Kidney (tissue), 14 donors: Measurements from ENCODE around the gene USP36. TPM values are rescaled to one million over a fixed set of nuclear protein-coding genes. Genes with fewer than 3 reads are reported as not detected.

Source experiments
- DNase-seq, 5 donors: peaks; one replicate each; pipeline ENCODE4 v3.0.0-alpha.2; 2013 to 2020
- FAIRE-seq: peaks from 2 replicates; lab custom pipeline; 2012; peaks lifted over from hg19 to GRCh38; lab: Jason Lieb, UNC
- H3K27ac ChIP-seq, 2 donors: one replicate each; pipeline ENCODE4 v1.7.0; 2013; ENCODE audit warnings: low read depth in 2 of 2, low read length in 2 of 2, inconsistent platforms in 1 of 2
- H3K27me3 ChIP-seq: one replicate; pipeline ENCODE4 v1.7.1; 2013; ENCODE audit warnings: low read length, inconsistent platforms; ENCODE audit not compliant: control insufficient read depth, insufficient read depth
- H3K36me3 ChIP-seq, 3 donors: one replicate each; pipeline versions ENCODE4 v1.7.0 to v1.7.1; 2013; ENCODE audit warnings: low read length in 3 of 3, control low read depth in 1 of 3, inconsistent platforms in 1 of 3; ENCODE audit not compliant: insufficient read depth in 3 of 3, control insufficient read depth in 2 of 3
- H3K4me1 ChIP-seq, 3 donors: one replicate each; pipeline versions ENCODE4 v1.7.0 to v1.7.1; 2013; ENCODE audit warnings: low read length in 3 of 3, inconsistent platforms in 1 of 3, low read depth in 1 of 3; ENCODE audit not compliant: control insufficient read depth in 2 of 3, insufficient read depth in 2 of 3
- H3K4me3 ChIP-seq, 3 donors: one replicate each; pipeline versions ENCODE4 v1.7.0 to v1.8.1; 2013; ENCODE audit warnings: low read length in 3 of 3, control low read depth in 1 of 3, inconsistent platforms in 1 of 3
- H3K9ac ChIP-seq, 3 donors: one replicate each; pipeline versions ENCODE4 v1.7.0 to v1.7.1; 2013; ENCODE audit warnings: low read length in 3 of 3, control low read depth in 1 of 3, inconsistent platforms in 1 of 3
- H3K9me3 ChIP-seq, 3 donors: one replicate each; pipeline versions ENCODE4 v1.7.0 to v1.7.1; 2013; ENCODE audit warnings: low read length in 3 of 3, control low read depth in 1 of 3, inconsistent platforms in 1 of 3; ENCODE audit not compliant: control insufficient read depth in 2 of 3, insufficient read depth in 1 of 3
- intact Hi-C: fragments of 100-400 bp; cut with DNase I; formaldehyde crosslinking; loops from one replicate; pipeline ENCODE4 v1.11.1; 2022
- polyA plus RNA-seq: library from polyadenylated mRNA; stranded (reverse); fragments of 350-450 nt; fragmentation: Illumina TruSeq; extraction: RNeasy Lipid Tissue Mini Kit (QIAGEN cat#74804); gene quantifications from one replicate; pipeline ENCODE4 v1.2.3, GENCODE V29; 2014; ENCODE audit warnings: low read depth, low replicate concordance; ENCODE audit not compliant: insufficient read depth
- total RNA-seq: library from RNA; stranded (reverse); fragmentation: NEBNext Ultra II Directional; extraction: Animal tissue kit (Norgen Biotek cat#: 25700); gene quantifications from one replicate; pipeline ENCODE4 v1.2.1, GENCODE V29; 2021
- TF ChIP-seq, protein P1 (sequence below): IDR thresholded peaks from 3 replicates; pipeline ENCODE4 v1.5.1; 2012; ENCODE audit warnings: mild to moderate bottlenecking, moderate library complexity, borderline replicate concordance; ENCODE audit not compliant: insufficient read depth; ENCODE audit errors: extremely low read depth
- donor health status: control.
- donor health status: control.
- donor health status: control.
- donor health status: control.
- donor health status: control.
- donor health status: DM: yes; HTN: yes; CAD: no.
- donor health status: Normal renal cell carcinoma (clear cell type).

Gene USP36
- total and polyA plus RNA-seq, 2 donors from 2014 or later = 17.0 to 66.2 TPM

DNA sequence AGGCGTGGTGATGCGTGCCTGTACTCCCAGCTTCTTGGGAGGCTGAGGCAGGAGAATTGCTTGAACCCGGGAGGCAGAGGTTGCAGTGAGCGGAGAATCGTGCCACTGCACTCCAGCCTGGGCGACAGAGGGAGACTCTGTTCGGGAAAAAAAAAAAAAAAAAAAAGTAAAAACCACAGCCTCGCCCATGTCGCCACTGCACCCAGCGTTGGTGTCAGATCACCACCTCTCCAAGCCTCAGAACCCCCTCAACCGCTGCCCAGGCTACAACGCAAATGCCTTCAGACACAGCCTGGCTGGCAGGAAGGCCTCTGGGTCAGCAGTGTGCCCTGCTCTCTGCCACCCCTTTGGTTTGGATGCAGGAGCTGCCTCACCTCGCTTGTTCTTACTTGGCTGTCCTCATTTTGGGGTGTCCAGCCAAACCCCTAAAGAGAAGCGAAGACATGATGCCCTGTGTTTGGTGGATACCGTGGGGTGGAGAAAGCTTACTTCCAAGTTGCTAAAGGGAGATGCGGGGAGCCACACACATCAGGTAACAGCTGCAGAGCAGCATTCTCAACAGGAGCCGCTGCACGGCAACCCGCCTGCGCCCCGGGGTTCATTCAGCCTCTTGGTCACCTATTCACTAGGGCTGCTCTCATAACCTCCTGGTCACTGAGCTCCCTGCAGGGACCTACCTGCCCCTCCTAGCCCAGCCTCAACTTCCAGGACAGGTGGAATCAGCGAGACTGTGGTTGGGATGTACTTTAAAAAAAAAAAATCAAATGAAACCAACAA is 45.6 kb downstream of the USP36 start:
- no peak overlapping the region for H3K4me3 ChIP-seq
- no peak overlapping the region for H3K27ac ChIP-seq
- FAIRE-seq (no peak), DNase-seq (peak in 1 of 5 donors; percentile 61)
- intact Hi-C loops = no loop called here
- TF ChIP-seq, protein P1, sequence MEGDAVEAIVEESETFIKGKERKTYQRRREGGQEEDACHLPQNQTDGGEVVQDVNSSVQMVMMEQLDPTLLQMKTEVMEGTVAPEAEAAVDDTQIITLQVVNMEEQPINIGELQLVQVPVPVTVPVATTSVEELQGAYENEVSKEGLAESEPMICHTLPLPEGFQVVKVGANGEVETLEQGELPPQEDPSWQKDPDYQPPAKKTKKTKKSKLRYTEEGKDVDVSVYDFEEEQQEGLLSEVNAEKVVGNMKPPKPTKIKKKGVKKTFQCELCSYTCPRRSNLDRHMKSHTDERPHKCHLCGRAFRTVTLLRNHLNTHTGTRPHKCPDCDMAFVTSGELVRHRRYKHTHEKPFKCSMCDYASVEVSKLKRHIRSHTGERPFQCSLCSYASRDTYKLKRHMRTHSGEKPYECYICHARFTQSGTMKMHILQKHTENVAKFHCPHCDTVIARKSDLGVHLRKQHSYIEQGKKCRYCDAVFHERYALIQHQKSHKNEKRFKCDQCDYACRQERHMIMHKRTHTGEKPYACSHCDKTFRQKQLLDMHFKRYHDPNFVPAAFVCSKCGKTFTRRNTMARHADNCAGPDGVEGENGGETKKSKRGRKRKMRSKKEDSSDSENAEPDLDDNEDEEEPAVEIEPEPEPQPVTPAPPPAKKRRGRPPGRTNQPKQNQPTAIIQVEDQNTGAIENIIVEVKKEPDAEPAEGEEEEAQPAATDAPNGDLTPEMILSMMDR = no peak
- no peaks in the 10 kb centered on the region for H3K9me3 ChIP-seq
- no peaks in the 10 kb centered on the region for H3K27me3 ChIP-seq
- peaks cover 0 to 4% (median 0%) of the 10 kb centered on the region in 3 donors for H3K4me1 ChIP-seq
- no peak overlapping the region for H3K9ac ChIP-seq
- peaks cover 2 to 42% (median 35%) of the 10 kb centered on the region in 3 donors for H3K36me3 ChIP-seq

DNA sequence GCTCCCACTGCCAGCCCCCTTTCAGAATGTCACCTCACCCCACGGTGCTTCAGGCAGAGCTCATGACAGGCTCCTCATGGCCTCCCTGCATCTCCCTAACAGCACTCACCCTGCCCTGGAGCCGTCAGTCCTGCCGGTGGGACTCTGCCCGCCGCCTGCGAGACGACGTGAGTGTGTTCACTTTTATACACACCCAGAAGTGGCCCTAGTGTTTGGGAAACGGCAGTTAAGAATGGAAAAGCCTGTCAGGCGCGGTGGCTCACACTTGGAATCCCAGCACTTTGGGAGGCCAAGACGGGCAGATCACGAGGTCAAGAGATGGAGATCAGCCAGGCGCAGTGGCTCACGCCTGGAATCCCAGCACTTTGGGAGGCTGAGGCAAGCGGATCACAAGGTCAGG is 46.2 kb downstream of the USP36 start:
- H3K9ac ChIP-seq = no peak overlapping the region
- intact Hi-C loops = no loop called here
- peak in 1 of 5 donors; percentile 48 for DNase-seq
- no peaks in the 10 kb centered on the region for H3K9me3 ChIP-seq
- peaks cover 0 to 8% (median 0%) of the 10 kb centered on the region in 3 donors for H3K4me1 ChIP-seq
- H3K36me3 ChIP-seq = peaks cover 2 to 42% (median 35%) of the 10 kb centered on the region in 3 donors
- no peak overlapping the region for H3K4me3 ChIP-seq
- H3K27ac ChIP-seq = no peak overlapping the region
- no peak for FAIRE-seq
- no peaks in the 10 kb centered on the region for H3K27me3 ChIP-seq
- TF ChIP-seq, protein P1 = no peak

- FAIRE-seq (no peak), DNase-seq (peak in 1 of 5 donors; percentile 12)
- Histone ChIP-seq H3K4me1 (peaks cover 0 to 11% (median 0%) of the 10 kb centered on the region in 3 donors), H3K27me3 (no peaks in the 10 kb centered on the region), H3K27ac (no peak overlapping the region), H3K4me3 (no peak overlapping the region), H3K36me3 (peaks cover 2 to 42% (median 31%) of the 10 kb centered on the region in 3 donors), H3K9ac (no peak overlapping the region), H3K9me3 (no peaks in the 10 kb centered on the region)
- TF ChIP-seq, protein P1 = no peak
- intact Hi-C loops = no loop called here
Measured at GRCh38 chr17:78793968-78794367, 46.6 kb downstream of the USP36 start.
